Esophagus muscularis mucosa (tissue), 4 donors: ENCODE measurements around the gene PHLDA2. TPM values are rescaled to one million over a fixed set of nuclear protein-coding genes. Genes with fewer than 3 reads are reported as not detected.

Experiments
- DNase-seq: peaks from one replicate; pipeline ENCODE4 v3.0.0-alpha.2; 2017; ENCODE audit errors: extremely low spot score
- H3K27ac ChIP-seq, 4 donors: fragments of 200-600 bp; sonication (generic); replicated peaks in 1 of 4; 1 replicate in 3 of 4; 2 replicates in 1 of 4; pipeline ENCODE4 v1.5.1; 2016 to 2019; ENCODE audit warnings: mild to moderate bottlenecking in 1 of 4
- H3K27me3 ChIP-seq, 4 donors: fragments of 200-600 bp; sonication (generic); one replicate each; pipeline versions ENCODE4 v1.5.1 to v1.6.0; 2016 to 2019
- H3K36me3 ChIP-seq, 4 donors: fragments of 200-600 bp; sonication (generic); one replicate each; pipeline ENCODE4 v1.5.1; 2016 to 2019
- H3K4me1 ChIP-seq, 4 donors: fragments of 200-600 bp; sonication (generic); one replicate each; pipeline ENCODE4 v1.5.1; 2016 to 2019
- H3K4me3 ChIP-seq, 4 donors: fragments of 200-600 bp; sonication (generic); 1 replicate in 2 of 4; 2 replicates in 2 of 4; pipeline ENCODE4 v1.5.1; 2016 to 2019; ENCODE audit warnings: mild to moderate bottlenecking in 4 of 4, moderate library complexity in 1 of 4
- H3K9me3 ChIP-seq, 4 donors: fragments of 200-600 bp; sonication (generic); 1 replicate in 3 of 4; 2 replicates in 1 of 4; pipeline ENCODE4 v1.5.1; 2016 to 2019
- CTCF ChIP-seq, 3 experiments: fragments of 200-600 bp in 2 of 3; fragments of 450-650 bp in 1 of 3; sonication (generic) in 2 of 3; IDR thresholded peaks; one replicate each; pipeline ENCODE4 v1.5.1; 2017 to 2019; ENCODE audit warnings: antibody characterized with exemption in 3 of 3, mild to moderate bottlenecking in 2 of 3, moderate library complexity in 1 of 3
- EP300 ChIP-seq: sonication (generic); formaldehyde crosslinking; IDR thresholded peaks from one replicate; pipeline ENCODE4 v1.6.1; 2017; ENCODE audit warnings: antibody characterized with exemption
- POLR2A ChIP-seq: fragments of 450-650 bp; IDR thresholded peaks from one replicate; pipeline ENCODE4 v1.6.1; 2017; ENCODE audit warnings: antibody characterized with exemption, moderate library complexity, mild to moderate bottlenecking, low read depth
- POLR2AphosphoS5 ChIP-seq, 2 donors: sonication (generic); formaldehyde crosslinking; IDR thresholded peaks; one replicate each; pipeline ENCODE4 v1.6.1; 2017; ENCODE audit warnings: antibody characterized with exemption in 2 of 2
- WGBS: methylation state at CpG from one replicate; pipeline ENCODE4 v1.1.5; 2018; 5-methylcytosine and 5-hydroxymethylcytosine counted together
- intact Hi-C: fragments of 100-400 bp; cut with DNase I; formaldehyde crosslinking; loops from one replicate; pipeline ENCODE4 v1.15.1; 2023
- total RNA-seq, 4 donors: library from RNA; depleted of rRNA; stranded (reverse); fragments of >200 nt; gene quantifications; one replicate each; pipeline versions ENCODE4 v1.1.0 to v1.2.1, GENCODE V29; 2016

The PHLDA2 gene
- total RNA-seq, 4 donors from 2014 or later, result 0.83 to 2.3 (median 1.3) TPM

GRCh38 chr11:2911785-2912391 lies 17.3 kb downstream of the PHLDA2 start:
- H3K4me1 ChIP-seq, result peaks cover 11 to 14% (median 12%) of the 10 kb centered on the region in 4 donors
- TF ChIP-seq POLR2A, result no peak
- TF ChIP-seq POLR2AphosphoS5 (IDR thresholded peaks at IDR 0.05), result no peak
- TF ChIP-seq EP300, result no peak
- TF ChIP-seq CTCF (IDR thresholded peaks at IDR 0.05), result no peak
- no peaks in the 10 kb centered on the region for H3K36me3 ChIP-seq
- WGBS, result 92% methylated on average over 6 of the region's 12 CpGs
- peaks cover 0 to 5% (median 0%) of the 10 kb centered on the region in 4 donors for H3K9me3 ChIP-seq
- intact Hi-C loops, result no loop called here
- H3K4me3 ChIP-seq, result no peak overlapping the region
- H3K27me3 ChIP-seq, result peaks cover 0 to 30% (median 7%) of the 10 kb centered on the region in 4 donors
- DNase-seq, result no peak
- H3K27ac ChIP-seq, result no peak overlapping the region

DNA sequence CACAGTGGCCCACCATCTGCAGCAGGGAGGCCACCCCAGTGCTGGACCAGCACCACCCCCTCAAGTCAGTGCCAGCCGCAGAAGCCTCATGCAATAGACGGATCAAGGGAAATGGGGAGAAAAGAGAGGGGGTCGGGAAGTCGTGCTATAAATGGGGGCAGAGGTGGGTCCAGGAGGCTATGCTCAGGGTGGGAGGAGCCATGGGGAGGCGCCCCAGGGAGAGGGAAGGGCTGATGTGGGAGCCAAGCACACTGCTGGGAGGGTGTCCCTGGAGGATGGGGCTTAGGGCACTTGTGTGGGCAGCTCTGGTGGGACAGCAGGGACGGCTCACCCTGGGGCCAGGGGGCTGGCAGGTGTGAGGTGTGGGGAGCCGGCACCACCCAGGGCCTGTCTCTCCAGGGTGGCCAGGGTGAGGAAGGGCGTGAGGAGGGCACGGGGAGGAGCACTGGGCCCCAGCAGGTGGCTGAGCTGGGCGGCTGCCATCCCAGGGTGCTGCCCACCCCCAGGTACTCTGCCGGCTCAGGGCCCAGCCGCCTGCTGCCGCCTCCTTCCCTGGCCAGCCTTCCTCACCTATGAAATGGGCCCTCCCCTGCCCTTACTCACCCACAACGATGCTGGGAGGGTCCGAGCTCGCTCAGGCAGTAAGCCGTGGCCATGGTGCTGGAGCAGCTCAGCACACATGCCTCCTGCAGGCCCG lies 18.0 kb downstream of the PHLDA2 start:
- no peak overlapping the region for H3K27ac ChIP-seq
- H3K9me3 ChIP-seq, result peaks cover 0 to 5% (median 0%) of the 10 kb centered on the region in 4 donors
- H3K27me3 ChIP-seq, result peaks cover 0 to 32% (median 7%) of the 10 kb centered on the region in 4 donors
- no peak for TF ChIP-seq CTCF (IDR thresholded peaks at IDR 0.05)
- no peak for TF ChIP-seq EP300
- TF ChIP-seq POLR2AphosphoS5 (IDR thresholded peaks at IDR 0.05), result no peak
- TF ChIP-seq POLR2A, result no peak
- no peak for DNase-seq
- H3K4me1 ChIP-seq, result peaks cover 11 to 14% (median 12%) of the 10 kb centered on the region in 4 donors
- intact Hi-C loops, result no loop called here
- no peaks in the 10 kb centered on the region for H3K36me3 ChIP-seq
- H3K4me3 ChIP-seq, result no peak overlapping the region
- 93% methylated on average over 17 of the region's 18 CpGs for WGBS

- DNase-seq, result no peak
- peaks cover 0 to 5% (median 0%) of the 10 kb centered on the region in 4 donors for H3K9me3 ChIP-seq
- peaks cover 0 to 32% (median 7%) of the 10 kb centered on the region in 4 donors for H3K27me3 ChIP-seq
- no peak overlapping the region for H3K4me3 ChIP-seq
- 87% methylated on average over 10 of the region's 13 CpGs for WGBS
- H3K36me3 ChIP-seq, result no peaks in the 10 kb centered on the region
- no peak overlapping the region for H3K27ac ChIP-seq
- peaks cover 11 to 14% (median 12%) of the 10 kb centered on the region in 4 donors for H3K4me1 ChIP-seq
- TF ChIP-seq POLR2AphosphoS5 (IDR thresholded peaks at IDR 0.05) (no peak), CTCF (IDR thresholded peaks at IDR 0.05) (no peak), POLR2A (no peak), EP300 (no peak)
- intact Hi-C loops, result no loop called here
These were observed 18.7 kb downstream of the PHLDA2 start for GRCh38 chr11:2910401-2910955.

DNA sequence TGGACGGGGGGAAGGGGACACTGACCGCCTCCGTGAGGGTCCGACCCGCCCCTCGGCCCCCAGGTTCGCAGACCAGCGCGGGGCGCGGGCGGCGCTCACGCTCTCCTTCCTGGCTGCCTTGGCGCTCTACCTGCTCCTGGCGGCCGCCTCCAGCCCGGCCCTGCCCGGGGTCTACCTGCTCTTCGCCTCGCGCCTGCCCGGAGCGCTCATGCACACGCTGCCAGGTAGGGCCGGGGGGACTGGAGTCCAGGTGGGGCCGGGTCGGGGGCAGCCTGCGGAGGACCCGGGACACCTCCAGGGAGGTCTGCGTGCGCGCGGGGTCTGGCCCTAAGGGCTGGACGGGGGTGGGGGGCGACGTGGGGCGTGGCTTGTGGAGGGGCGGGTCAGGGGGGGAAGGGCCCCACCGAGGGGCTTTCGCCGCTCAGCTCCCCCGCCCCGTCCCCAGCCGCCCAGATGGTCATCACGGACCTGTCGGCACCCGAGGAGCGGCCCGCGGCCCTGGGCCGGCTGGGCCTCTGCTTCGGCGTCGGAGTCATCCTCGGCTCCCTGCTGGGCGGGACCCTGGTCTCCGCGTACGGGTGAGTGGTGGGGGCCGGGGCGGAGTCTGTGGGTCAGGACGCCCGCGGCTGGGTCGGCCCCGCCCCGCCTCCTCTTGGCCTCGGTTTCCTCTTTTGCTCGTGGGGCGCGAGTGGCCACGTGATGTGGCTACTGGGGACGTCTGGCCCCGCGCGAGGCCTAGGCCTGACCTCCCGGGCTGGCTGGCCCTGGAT lies 19.9 kb downstream of the PHLDA2 start:
- peaks cover 0 to 32% (median 7%) of the 10 kb centered on the region in 4 donors for H3K27me3 ChIP-seq
- 32% methylated on average over 21 of the region's 78 CpGs for WGBS
- DNase-seq, result no peak
- no peak overlapping the region for H3K27ac ChIP-seq
- TF ChIP-seq CTCF (IDR thresholded peaks at IDR 0.05) (no peak), POLR2A (no peak), POLR2AphosphoS5 (IDR thresholded peaks at IDR 0.05) (no peak), EP300 (no peak)
- intact Hi-C loops, result no loop called here
- peaks cover 0 to 5% (median 0%) of the 10 kb centered on the region in 4 donors for H3K9me3 ChIP-seq
- no peaks in the 10 kb centered on the region for H3K36me3 ChIP-seq
- peaks cover 11 to 14% (median 12%) of the 10 kb centered on the region in 4 donors for H3K4me1 ChIP-seq
- peak overlapping the region; percentile 3 to 43 (median 34) for H3K4me3 ChIP-seq
